ENCODE measurements around the gene POFUT2.

DNA sequence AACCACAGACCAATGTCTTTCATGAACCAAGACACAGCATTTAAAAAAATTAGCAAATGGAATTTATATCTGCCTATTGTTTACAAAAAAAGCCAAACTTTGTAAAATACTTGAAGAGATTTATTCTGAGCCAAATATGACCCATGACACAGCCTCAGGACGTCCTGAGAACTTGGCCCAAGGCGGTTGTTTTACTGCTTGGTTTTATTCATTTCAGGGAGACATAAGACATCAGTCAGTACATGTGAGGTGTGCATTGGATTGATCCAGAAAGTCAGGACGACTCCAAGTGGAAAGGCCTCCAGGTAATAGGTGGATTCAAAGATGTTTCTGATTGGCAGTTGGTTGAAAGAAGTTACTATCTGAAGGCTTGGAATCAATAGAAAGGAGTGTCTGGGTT lies 1.4 kb upstream of the POFUT2 start:
- TF ChIP-seq, protein P1, sequence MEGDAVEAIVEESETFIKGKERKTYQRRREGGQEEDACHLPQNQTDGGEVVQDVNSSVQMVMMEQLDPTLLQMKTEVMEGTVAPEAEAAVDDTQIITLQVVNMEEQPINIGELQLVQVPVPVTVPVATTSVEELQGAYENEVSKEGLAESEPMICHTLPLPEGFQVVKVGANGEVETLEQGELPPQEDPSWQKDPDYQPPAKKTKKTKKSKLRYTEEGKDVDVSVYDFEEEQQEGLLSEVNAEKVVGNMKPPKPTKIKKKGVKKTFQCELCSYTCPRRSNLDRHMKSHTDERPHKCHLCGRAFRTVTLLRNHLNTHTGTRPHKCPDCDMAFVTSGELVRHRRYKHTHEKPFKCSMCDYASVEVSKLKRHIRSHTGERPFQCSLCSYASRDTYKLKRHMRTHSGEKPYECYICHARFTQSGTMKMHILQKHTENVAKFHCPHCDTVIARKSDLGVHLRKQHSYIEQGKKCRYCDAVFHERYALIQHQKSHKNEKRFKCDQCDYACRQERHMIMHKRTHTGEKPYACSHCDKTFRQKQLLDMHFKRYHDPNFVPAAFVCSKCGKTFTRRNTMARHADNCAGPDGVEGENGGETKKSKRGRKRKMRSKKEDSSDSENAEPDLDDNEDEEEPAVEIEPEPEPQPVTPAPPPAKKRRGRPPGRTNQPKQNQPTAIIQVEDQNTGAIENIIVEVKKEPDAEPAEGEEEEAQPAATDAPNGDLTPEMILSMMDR (IDR thresholded peaks at IDR 0.05 in 4 of 5, conservative IDR thresholded peaks at IDR 0.05 in 1 of 5), result no peak
- TF ChIP-seq POLR2A (IDR thresholded peaks at IDR 0.05), result no peak

All from gastrocnemius medialis (tissue), 4 donors.